22Rv1 (cell line): Measurements from ENCODE around the gene DCAF17.

ENCODE experiments used
- ZFX ChIP-seq: fragments of 450-650 bp; IDR thresholded peaks from 2 replicates; pipeline ENCODE4 v1.6.1; 2017; ENCODE audit warnings: antibody characterized with exemption, borderline replicate concordance
- TF ChIP-seq, protein P1 (sequence below): fragments of 450-650 bp; IDR thresholded peaks from 2 replicates; pipeline ENCODE4 v1.5.1; 2017; ENCODE audit warnings: mild to moderate bottlenecking

DNA sequence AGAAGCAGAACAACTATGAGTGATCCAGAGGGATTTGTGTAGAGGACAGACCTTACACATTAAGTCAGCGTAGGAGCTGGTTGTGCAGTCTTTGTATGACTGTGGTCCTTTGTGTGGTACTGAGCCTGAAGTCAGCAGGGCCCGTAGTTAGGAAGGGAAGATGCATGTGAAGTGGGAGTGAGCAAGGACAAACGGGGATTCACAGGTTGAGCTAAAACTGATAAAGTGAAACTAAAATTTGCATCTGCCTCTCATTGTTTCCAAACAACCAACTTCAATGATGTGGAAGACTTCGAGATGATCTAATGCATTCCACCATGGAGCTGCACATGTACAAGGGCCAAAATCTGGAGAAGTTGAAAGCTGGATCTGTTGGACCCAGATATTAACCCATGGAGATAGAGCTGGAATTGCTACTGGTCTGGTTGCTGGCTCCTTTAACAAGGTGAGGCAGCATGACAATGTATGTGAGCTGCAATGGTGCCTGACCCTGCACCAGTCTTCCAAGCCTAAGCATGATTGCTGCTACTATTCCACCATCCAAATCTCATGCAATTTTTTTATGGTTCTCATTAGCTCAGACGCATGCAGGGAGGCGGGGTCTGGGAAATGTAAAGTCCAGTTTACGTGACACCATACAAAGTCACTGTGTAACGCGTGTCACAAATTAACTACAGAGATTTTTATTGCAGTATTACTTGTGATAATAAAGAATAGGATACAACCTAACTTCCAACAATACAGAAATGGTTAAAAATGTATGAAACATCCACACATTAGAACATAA is 76.1 kb downstream of the DCAF17 start:
- TF ChIP-seq, protein P1, sequence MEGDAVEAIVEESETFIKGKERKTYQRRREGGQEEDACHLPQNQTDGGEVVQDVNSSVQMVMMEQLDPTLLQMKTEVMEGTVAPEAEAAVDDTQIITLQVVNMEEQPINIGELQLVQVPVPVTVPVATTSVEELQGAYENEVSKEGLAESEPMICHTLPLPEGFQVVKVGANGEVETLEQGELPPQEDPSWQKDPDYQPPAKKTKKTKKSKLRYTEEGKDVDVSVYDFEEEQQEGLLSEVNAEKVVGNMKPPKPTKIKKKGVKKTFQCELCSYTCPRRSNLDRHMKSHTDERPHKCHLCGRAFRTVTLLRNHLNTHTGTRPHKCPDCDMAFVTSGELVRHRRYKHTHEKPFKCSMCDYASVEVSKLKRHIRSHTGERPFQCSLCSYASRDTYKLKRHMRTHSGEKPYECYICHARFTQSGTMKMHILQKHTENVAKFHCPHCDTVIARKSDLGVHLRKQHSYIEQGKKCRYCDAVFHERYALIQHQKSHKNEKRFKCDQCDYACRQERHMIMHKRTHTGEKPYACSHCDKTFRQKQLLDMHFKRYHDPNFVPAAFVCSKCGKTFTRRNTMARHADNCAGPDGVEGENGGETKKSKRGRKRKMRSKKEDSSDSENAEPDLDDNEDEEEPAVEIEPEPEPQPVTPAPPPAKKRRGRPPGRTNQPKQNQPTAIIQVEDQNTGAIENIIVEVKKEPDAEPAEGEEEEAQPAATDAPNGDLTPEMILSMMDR: no peak
- no peak for TF ChIP-seq ZFX
